ES-I3 (cell line): ENCODE results near the gene SDHB.

Experiments used
- H3K36me3 ChIP-seq: 2 replicates; pipeline ENCODE4 v1.6.1; 2013; ENCODE audit warnings: mild to moderate bottlenecking, low read length, control low read depth, moderate library complexity; ENCODE audit not compliant: insufficient read depth
- H3K4me1 ChIP-seq: 2 replicates; pipeline ENCODE4 v1.6.1; 2013; ENCODE audit warnings: mild to moderate bottlenecking, control low read depth, low read length; ENCODE audit not compliant: insufficient read depth
- H3K9ac ChIP-seq: 2 replicates; pipeline ENCODE4 v1.6.1; 2013; ENCODE audit warnings: low read depth, mild to moderate bottlenecking, low read length, moderate library complexity
- H3K9me3 ChIP-seq: 2 replicates; pipeline ENCODE4 v1.6.1; 2013; ENCODE audit warnings: mild to moderate bottlenecking, low read length, moderate library complexity; ENCODE audit not compliant: control insufficient read depth, insufficient read depth

SDHB gene

GRCh38 chr1:17084787-17085186, 31.0 kb upstream of the SDHB start:
- Histone ChIP-seq H3K9ac (no peak overlapping the region), H3K9me3 (no peaks in the 10 kb centered on the region), H3K4me1 (no peaks in the 10 kb centered on the region), H3K36me3 (no peaks in the 10 kb centered on the region)

- no peaks in the 10 kb centered on the region for H3K36me3 ChIP-seq
- no peaks in the 10 kb centered on the region for H3K9me3 ChIP-seq
- no peaks in the 10 kb centered on the region for H3K4me1 ChIP-seq
- H3K9ac ChIP-seq, result no peak overlapping the region
Observed at GRCh38 chr1:17082761-17083160, 28.9 kb upstream of the SDHB start.

GRCh38 chr1:17081439-17081838, 27.6 kb upstream of the SDHB start:
- no peaks in the 10 kb centered on the region for H3K9me3 ChIP-seq
- H3K4me1 ChIP-seq, result no peaks in the 10 kb centered on the region
- H3K9ac ChIP-seq, result no peak overlapping the region
- no peaks in the 10 kb centered on the region for H3K36me3 ChIP-seq

GRCh38 chr1:17080880-17081279, 27.0 kb upstream of the SDHB start:
- Histone ChIP-seq H3K36me3 (no peaks in the 10 kb centered on the region), H3K4me1 (no peaks in the 10 kb centered on the region), H3K9me3 (no peaks in the 10 kb centered on the region), H3K9ac (no peak overlapping the region)

GRCh38 chr1:17080085-17080759, 26.4 kb upstream of the SDHB start:
- peaks cover under 1% of the 10 kb centered on the region; the same call in 1 of the 2 replicates for H3K4me1 ChIP-seq
- H3K9me3 ChIP-seq, result no peaks in the 10 kb centered on the region
- no peak overlapping the region for H3K9ac ChIP-seq
- H3K36me3 ChIP-seq, result no peaks in the 10 kb centered on the region

GRCh38 chr1:17078991-17079868, 25.4 kb upstream of the SDHB start:
- Histone ChIP-seq H3K9me3 (no peaks in the 10 kb centered on the region), H3K36me3 (no peaks in the 10 kb centered on the region), H3K4me1 (peaks cover 3% of the 10 kb centered on the region; the same call in 1 of the 2 replicates), H3K9ac (no peak overlapping the region)

- no peaks in the 10 kb centered on the region for H3K9me3 ChIP-seq
- no peaks in the 10 kb centered on the region for H3K36me3 ChIP-seq
- no peak overlapping the region for H3K9ac ChIP-seq
- peaks cover 3% of the 10 kb centered on the region; the same call in 1 of the 2 replicates for H3K4me1 ChIP-seq
Observed at GRCh38 chr1:17075470-17076255, 21.8 kb upstream of the SDHB start.

- no peak overlapping the region for H3K9ac ChIP-seq
- no peaks in the 10 kb centered on the region for H3K9me3 ChIP-seq
- H3K36me3 ChIP-seq, result no peaks in the 10 kb centered on the region; the same call in 1 of the 2 replicates
- peaks cover 3% of the 10 kb centered on the region; the same call in 1 of the 2 replicates for H3K4me1 ChIP-seq
Observed at GRCh38 chr1:17071794-17072193, 18.0 kb upstream of the SDHB start.

GRCh38 chr1:17070163-17070525, 16.3 kb upstream of the SDHB start:
- H3K4me1 ChIP-seq, result peaks cover 2% of the 10 kb centered on the region; the same call in 1 of the 2 replicates
- no peak overlapping the region for H3K9ac ChIP-seq
- no peaks in the 10 kb centered on the region; the same call in 1 of the 2 replicates for H3K36me3 ChIP-seq
- peaks cover 2% of the 10 kb centered on the region; the same call in 1 of the 2 replicates for H3K9me3 ChIP-seq

GRCh38 chr1:17069452-17070162, 15.8 kb upstream of the SDHB start:
- Histone ChIP-seq H3K36me3 (no peaks in the 10 kb centered on the region; the same call in 1 of the 2 replicates), H3K9me3 (peaks cover 4% of the 10 kb centered on the region; the same call in 1 of the 2 replicates), H3K9ac (no peak overlapping the region), H3K4me1 (no peaks in the 10 kb centered on the region)

GRCh38 chr1:17068789-17069188, 15.0 kb upstream of the SDHB start:
- Histone ChIP-seq H3K9ac (no peak overlapping the region), H3K9me3 (peaks cover 4% of the 10 kb centered on the region; the same call in 1 of the 2 replicates), H3K36me3 (no peaks in the 10 kb centered on the region; the same call in 1 of the 2 replicates), H3K4me1 (peaks cover 2% of the 10 kb centered on the region; the same call in 1 of the 2 replicates)

GRCh38 chr1:17067465-17068240, 13.8 kb upstream of the SDHB start:
- H3K9ac ChIP-seq, result no peak overlapping the region
- H3K4me1 ChIP-seq, result peaks cover 10% of the 10 kb centered on the region
- peaks cover 4% of the 10 kb centered on the region; the same call in 1 of the 2 replicates for H3K9me3 ChIP-seq
- no peaks in the 10 kb centered on the region; the same call in 1 of the 2 replicates for H3K36me3 ChIP-seq

GRCh38 chr1:17067069-17067426, 13.2 kb upstream of the SDHB start:
- Histone ChIP-seq H3K36me3 (no peaks in the 10 kb centered on the region; the same call in 1 of the 2 replicates), H3K4me1 (peaks cover 10% of the 10 kb centered on the region), H3K9ac (no peak overlapping the region), H3K9me3 (peaks cover 4% of the 10 kb centered on the region; the same call in 1 of the 2 replicates)
